Measurements from ENCODE around the gene AFF3.

The AFF3 gene

GRCh38 chr2:100043081-100043890 lies 99.1 kb downstream of the AFF3 start:
- DNase-seq (ENCODE audit: low spot score) = no peak

GRCh38 chr2:100042562-100042961 lies 99.8 kb downstream of the AFF3 start:
- no peak for DNase-seq (ENCODE audit: low spot score)

- no peak for DNase-seq (ENCODE audit: low spot score)
Observed at GRCh38 chr2:100041946-100042345, 100.4 kb downstream of the AFF3 start.

GRCh38 chr2:100041385-100041784 lies 101.0 kb downstream of the AFF3 start:
- DNase-seq (ENCODE audit: low spot score) = no peak

GRCh38 chr2:100040906-100041305 lies 101.5 kb downstream of the AFF3 start:
- DNase-seq (ENCODE audit: low spot score) = no peak

- no peak for DNase-seq (ENCODE audit: low spot score)
Observed at GRCh38 chr2:100039291-100039980, 103.0 kb downstream of the AFF3 start.

- no peak for DNase-seq (ENCODE audit: low spot score)
Observed at GRCh38 chr2:100038011-100038410, 104.4 kb downstream of the AFF3 start.

GRCh38 chr2:100036793-100037192 lies 105.6 kb downstream of the AFF3 start:
- no peak for DNase-seq (ENCODE audit: low spot score)

GRCh38 chr2:100036026-100036425 lies 106.4 kb downstream of the AFF3 start:
- no peak for DNase-seq (ENCODE audit: low spot score)

- DNase-seq (ENCODE audit: low spot score) = no peak
Observed at GRCh38 chr2:100034431-100034830, 108.0 kb downstream of the AFF3 start.

GRCh38 chr2:100033976-100034375 lies 108.4 kb downstream of the AFF3 start:
- DNase-seq (ENCODE audit: low spot score) = no peak

- DNase-seq (ENCODE audit: low spot score) = no peak
Observed at GRCh38 chr2:100031604-100032003, 110.8 kb downstream of the AFF3 start.

GRCh38 chr2:100029460-100029859 lies 112.9 kb downstream of the AFF3 start:
- DNase-seq (ENCODE audit: low spot score) = no peak

- DNase-seq (ENCODE audit: low spot score) = no peak
Observed at GRCh38 chr2:100021791-100022340, 120.5 kb downstream of the AFF3 start.

- no peak for DNase-seq (ENCODE audit: low spot score)
Observed at GRCh38 chr2:100019499-100019898, 122.9 kb downstream of the AFF3 start.

GRCh38 chr2:100018341-100019193 lies 123.8 kb downstream of the AFF3 start:
- peak; percentile 68 for DNase-seq (ENCODE audit: low spot score)

GRCh38 chr2:100017633-100018032 lies 124.8 kb downstream of the AFF3 start:
- no peak for DNase-seq (ENCODE audit: low spot score)

GRCh38 chr2:100016756-100017155 lies 125.6 kb downstream of the AFF3 start:
- no peak for DNase-seq (ENCODE audit: low spot score)

- no peak for DNase-seq (ENCODE audit: low spot score)
Observed at GRCh38 chr2:100015849-100016248, 126.5 kb downstream of the AFF3 start.

- DNase-seq (ENCODE audit: low spot score) = peak; percentile 87
Observed at GRCh38 chr2:100013892-100014677, 128.3 kb downstream of the AFF3 start.

- DNase-seq (ENCODE audit: low spot score) = no peak
Observed at GRCh38 chr2:100012561-100012960, 129.8 kb downstream of the AFF3 start.

Data from AG08396 (cell line).